Activated CD8-positive, alpha-beta T cell treated with anti-CD3 and anti-CD28 coated beads for 36 hours (primary cell): ENCODE measurements around the gene FGFRL1. TPM values are rescaled to one million over a fixed set of nuclear protein-coding genes. Genes with fewer than 3 reads are reported as not detected.
A peak's percentile ranks its signal among the peaks of the same experiment; 100 is the strongest.

Source experiments
- ATAC-seq: fragments of 200-7000 bp; cut with Tn5 transposase; one replicate; pipeline ENCODE4 v1.10.0; 2021; ENCODE audit warnings: mild to moderate bottlenecking, moderate library complexity
- CTCF ChIA-PET: fragments of 350-600 bp; sonication (Branson Sonifier 250); formaldehyde crosslinking; loops from one replicate; lab custom pipeline; 2021; ENCODE audit warnings: antibody characterized with exemption; lab: Charles Lee
- POLR2A ChIA-PET: fragments of 350-600 bp; sonication (Branson Sonifier 250); formaldehyde crosslinking; loops from one replicate; lab custom pipeline; 2021; ENCODE audit warnings: antibody characterized with exemption; lab: Charles Lee
- DNase-seq: peaks from one replicate; pipeline ENCODE4 v3.0.0-alpha.2; 2020
- H3K27ac Mint-ChIP-seq: one replicate; pipeline ENCODE4 v1.8.0; 2021; ENCODE audit warnings: mild to moderate bottlenecking, mixed read lengths
- H3K27me3 Mint-ChIP-seq: one replicate; pipeline ENCODE4 v1.8.0; 2021; ENCODE audit warnings: mixed read lengths
- H3K36me3 Mint-ChIP-seq: one replicate; pipeline ENCODE4 v1.8.0; 2021; ENCODE audit warnings: low read depth, mixed read lengths
- H3K4me1 Mint-ChIP-seq: one replicate; pipeline ENCODE4 v1.8.0; 2021; ENCODE audit warnings: low read depth, mixed read lengths
- H3K4me3 Mint-ChIP-seq: one replicate; pipeline ENCODE4 v1.8.0; 2021; ENCODE audit warnings: mild to moderate bottlenecking, moderate library complexity, mixed read lengths
- H3K9me3 Mint-ChIP-seq: one replicate; pipeline ENCODE4 v1.8.0; 2021; ENCODE audit warnings: mixed read lengths
- intact Hi-C: fragments of 100-400 bp; cut with micrococcal nuclease; formaldehyde crosslinking; loops from one replicate; pipeline ENCODE4 v1.10.0; 2022
- total RNA-seq, 2 experiments: library from RNA; stranded (reverse); gene quantifications; one replicate each; pipeline ENCODE4 v1.2.3, GENCODE V29; 2021
- TF ChIP-seq, protein P1 (sequence below): fragments of 200-600 bp; IDR thresholded peaks from one replicate; pipeline ENCODE4 v1.8.0; 2022; ENCODE audit warnings: antibody characterized with exemption, mild to moderate bottlenecking

FGFRL1 gene
- total RNA-seq, 2 experiments from 2014 or later, result 16.2 to 18.0 TPM

DNA sequence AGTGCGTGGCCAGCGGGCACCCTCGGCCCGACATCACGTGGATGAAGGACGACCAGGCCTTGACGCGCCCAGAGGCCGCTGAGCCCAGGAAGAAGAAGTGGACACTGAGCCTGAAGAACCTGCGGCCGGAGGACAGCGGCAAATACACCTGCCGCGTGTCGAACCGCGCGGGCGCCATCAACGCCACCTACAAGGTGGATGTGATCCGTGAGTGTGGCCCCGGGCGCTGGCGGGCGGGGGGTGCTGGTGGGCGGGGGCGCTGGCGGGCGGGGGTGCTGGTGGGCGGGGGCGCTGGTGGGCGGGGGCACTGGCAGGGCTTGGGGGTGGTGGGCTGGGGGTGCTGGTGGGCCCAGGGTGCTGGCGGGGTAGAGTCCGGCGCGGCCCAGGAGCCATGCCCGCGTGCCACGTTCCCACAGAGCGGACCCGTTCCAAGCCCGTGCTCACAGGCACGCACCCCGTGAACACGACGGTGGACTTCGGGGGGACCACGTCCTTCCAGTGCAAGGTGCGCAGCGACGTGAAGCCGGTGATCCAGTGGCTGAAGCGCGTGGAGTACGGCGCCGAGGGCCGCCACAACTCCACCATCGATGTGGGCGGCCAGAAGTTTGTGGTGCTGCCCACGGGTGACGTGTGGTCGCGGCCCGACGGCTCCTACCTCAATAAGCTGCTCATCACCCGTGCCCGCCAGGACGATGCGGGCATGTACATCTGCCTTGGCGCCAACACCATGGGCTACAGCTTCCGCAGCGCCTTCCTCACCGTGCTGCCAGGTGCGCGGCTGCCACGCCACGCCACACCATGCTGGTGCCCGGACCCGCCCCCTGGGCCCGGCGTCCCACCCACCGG is 12.7 kb downstream of the FGFRL1 start:
- peaks cover 11% of the 10 kb centered on the region for H3K36me3 Mint-ChIP-seq
- H3K27me3 Mint-ChIP-seq, result no peaks in the 10 kb centered on the region
- H3K9me3 Mint-ChIP-seq, result no peaks in the 10 kb centered on the region
- no peak for DNase-seq
- no peak overlapping the region for H3K4me3 Mint-ChIP-seq
- intact Hi-C loops, result no loop called here
- no peak for ATAC-seq
- TF ChIP-seq, protein P1, sequence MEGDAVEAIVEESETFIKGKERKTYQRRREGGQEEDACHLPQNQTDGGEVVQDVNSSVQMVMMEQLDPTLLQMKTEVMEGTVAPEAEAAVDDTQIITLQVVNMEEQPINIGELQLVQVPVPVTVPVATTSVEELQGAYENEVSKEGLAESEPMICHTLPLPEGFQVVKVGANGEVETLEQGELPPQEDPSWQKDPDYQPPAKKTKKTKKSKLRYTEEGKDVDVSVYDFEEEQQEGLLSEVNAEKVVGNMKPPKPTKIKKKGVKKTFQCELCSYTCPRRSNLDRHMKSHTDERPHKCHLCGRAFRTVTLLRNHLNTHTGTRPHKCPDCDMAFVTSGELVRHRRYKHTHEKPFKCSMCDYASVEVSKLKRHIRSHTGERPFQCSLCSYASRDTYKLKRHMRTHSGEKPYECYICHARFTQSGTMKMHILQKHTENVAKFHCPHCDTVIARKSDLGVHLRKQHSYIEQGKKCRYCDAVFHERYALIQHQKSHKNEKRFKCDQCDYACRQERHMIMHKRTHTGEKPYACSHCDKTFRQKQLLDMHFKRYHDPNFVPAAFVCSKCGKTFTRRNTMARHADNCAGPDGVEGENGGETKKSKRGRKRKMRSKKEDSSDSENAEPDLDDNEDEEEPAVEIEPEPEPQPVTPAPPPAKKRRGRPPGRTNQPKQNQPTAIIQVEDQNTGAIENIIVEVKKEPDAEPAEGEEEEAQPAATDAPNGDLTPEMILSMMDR, result no peak
- no peak overlapping the region for H3K27ac Mint-ChIP-seq
- POLR2A ChIA-PET, result interaction anchor here (1.0 kb wide), 1 partner anchor 10 kb away, joined by 3 read pairs; no protein-coding TSS in a partner anchor
- peaks cover 6% of the 10 kb centered on the region for H3K4me1 Mint-ChIP-seq
- CTCF ChIA-PET, result no interaction called here

DNA sequence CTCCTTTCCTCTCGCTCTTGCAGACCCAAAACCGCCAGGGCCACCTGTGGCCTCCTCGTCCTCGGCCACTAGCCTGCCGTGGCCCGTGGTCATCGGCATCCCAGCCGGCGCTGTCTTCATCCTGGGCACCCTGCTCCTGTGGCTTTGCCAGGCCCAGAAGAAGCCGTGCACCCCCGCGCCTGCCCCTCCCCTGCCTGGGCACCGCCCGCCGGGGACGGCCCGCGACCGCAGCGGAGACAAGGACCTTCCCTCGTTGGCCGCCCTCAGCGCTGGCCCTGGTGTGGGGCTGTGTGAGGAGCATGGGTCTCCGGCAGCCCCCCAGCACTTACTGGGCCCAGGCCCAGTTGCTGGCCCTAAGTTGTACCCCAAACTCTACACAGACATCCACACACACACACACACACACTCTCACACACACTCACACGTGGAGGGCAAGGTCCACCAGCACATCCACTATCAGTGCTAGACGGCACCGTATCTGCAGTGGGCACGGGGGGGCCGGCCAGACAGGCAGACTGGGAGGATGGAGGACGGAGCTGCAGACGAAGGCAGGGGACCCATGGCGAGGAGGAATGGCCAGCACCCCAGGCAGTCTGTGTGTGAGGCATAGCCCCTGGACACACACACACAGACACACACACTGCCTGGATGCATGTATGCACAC is 13.6 kb downstream of the FGFRL1 start:
- DNase-seq (no peak), ATAC-seq (no peak)
- intact Hi-C loops, result no loop called here
- CTCF ChIA-PET, result no interaction called here
- Mint-ChIP-seq H3K27ac (no peak overlapping the region), H3K9me3 (no peaks in the 10 kb centered on the region), H3K4me1 (peaks cover 6% of the 10 kb centered on the region), H3K27me3 (no peaks in the 10 kb centered on the region), H3K36me3 (peaks cover 11% of the 10 kb centered on the region), H3K4me3 (no peak overlapping the region)
- POLR2A ChIA-PET, result no interaction called here
- TF ChIP-seq, protein P1, result no peak

DNA sequence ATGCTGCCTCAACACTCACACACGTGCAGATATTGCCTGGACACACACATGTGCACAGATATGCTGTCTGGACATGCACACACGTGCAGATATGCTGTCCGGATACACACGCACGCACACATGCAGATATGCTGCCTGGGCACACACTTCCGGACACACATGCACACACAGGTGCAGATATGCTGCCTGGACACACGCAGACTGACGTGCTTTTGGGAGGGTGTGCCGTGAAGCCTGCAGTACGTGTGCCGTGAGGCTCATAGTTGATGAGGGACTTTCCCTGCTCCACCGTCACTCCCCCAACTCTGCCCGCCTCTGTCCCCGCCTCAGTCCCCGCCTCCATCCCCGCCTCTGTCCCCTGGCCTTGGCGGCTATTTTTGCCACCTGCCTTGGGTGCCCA is 14.7 kb downstream of the FGFRL1 start:
- H3K27ac Mint-ChIP-seq, result no peak overlapping the region
- H3K27me3 Mint-ChIP-seq, result no peaks in the 10 kb centered on the region
- no peaks in the 10 kb centered on the region for H3K9me3 Mint-ChIP-seq
- peak; percentile 70 for DNase-seq
- ATAC-seq, result peak; percentile 92
- CTCF ChIA-PET, result no interaction called here
- TF ChIP-seq, protein P1, result no peak
- peaks cover 6% of the 10 kb centered on the region for H3K4me1 Mint-ChIP-seq
- POLR2A ChIA-PET, result no interaction called here
- peaks cover 11% of the 10 kb centered on the region for H3K36me3 Mint-ChIP-seq
- no peak overlapping the region for H3K4me3 Mint-ChIP-seq
- intact Hi-C loops, result no loop called here

DNA sequence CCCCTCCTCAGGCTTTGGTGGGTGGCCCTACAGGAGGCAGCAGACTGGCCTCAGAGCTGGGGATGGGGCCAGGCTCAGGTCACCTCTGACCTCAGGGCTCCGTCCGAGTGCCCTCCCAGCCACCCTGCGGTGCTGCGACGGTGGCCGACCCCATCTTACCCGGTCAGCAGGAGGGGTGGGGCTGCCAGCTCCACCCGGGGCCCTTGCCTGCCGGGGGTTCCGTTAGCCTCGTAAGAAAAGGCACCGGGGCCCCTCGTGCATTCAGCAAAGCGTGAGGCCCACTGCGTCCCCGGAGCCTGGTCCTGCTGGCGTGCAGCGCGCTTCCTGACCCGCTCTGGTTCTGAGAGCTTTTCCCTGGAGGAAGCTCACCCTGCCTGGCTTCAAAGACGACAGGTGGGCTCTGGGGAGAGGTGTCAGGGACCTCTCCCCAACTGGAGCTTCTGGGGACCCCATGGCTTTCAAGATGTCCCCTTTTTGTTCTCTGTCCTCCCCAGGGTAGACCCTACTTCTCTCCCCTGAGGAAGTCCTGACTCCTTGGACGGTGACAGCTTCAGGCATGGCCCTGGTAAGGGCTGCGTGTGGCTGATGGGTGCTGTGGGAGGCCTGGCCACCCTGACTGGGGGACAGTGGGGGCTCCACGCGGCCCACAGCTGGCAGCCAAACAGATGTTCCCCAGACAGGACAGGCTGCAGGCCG is 15.9 kb downstream of the FGFRL1 start:
- TF ChIP-seq, protein P1, result no peak
- intact Hi-C loops, result no loop called here
- H3K27ac Mint-ChIP-seq, result no peak overlapping the region
- DNase-seq (no peak), ATAC-seq (no peak)
- H3K36me3 Mint-ChIP-seq, result peaks cover 11% of the 10 kb centered on the region
- H3K4me3 Mint-ChIP-seq, result no peak overlapping the region
- ChIA-PET CTCF (no interaction called here), POLR2A (interaction anchor here (0.6 to 1.3 kb wide), 2 partner anchors 13 to 228 kb away, joined by 3 read pairs; no protein-coding TSS in a partner anchor)
- H3K4me1 Mint-ChIP-seq, result peaks cover 6% of the 10 kb centered on the region
- no peaks in the 10 kb centered on the region for H3K27me3 Mint-ChIP-seq
- no peaks in the 10 kb centered on the region for H3K9me3 Mint-ChIP-seq
